Gastroesophageal sphincter (tissue), 4 donors: ENCODE results near the gene INPP5A. TPM values are rescaled to one million over a fixed set of nuclear protein-coding genes. Genes with fewer than 3 reads are reported as not detected.
A peak's percentile ranks its signal among the peaks of the same experiment; 100 is the strongest.
"Not testable (repeated sequence)": the region's sequence is repeated elsewhere in the genome, so short reads cannot be mapped to it uniquely, and the experiment has no call there.

Experiments used
- ATAC-seq: fragments of 150-250 bp; one replicate; pipeline ENCODE4 v1.9.1; 2016; ENCODE audit warnings: mild to moderate bottlenecking, moderate library complexity
- H3K27ac ChIP-seq, 4 donors: fragments of 200-600 bp; sonication (generic) in 3 of 4; 1 replicate in 3 of 4; 2 replicates in 1 of 4; pipeline ENCODE4 v1.5.1; 2016 to 2019
- H3K27me3 ChIP-seq: fragments of 200-600 bp; sonication (generic); one replicate; pipeline ENCODE4 v1.5.1; 2019
- H3K36me3 ChIP-seq, 2 donors: fragments of 200-600 bp; sonication (generic); one replicate each; pipeline ENCODE4 v1.5.1; 2019; ENCODE audit warnings: control low read depth in 1 of 2
- H3K4me1 ChIP-seq, 3 donors: fragments of 200-600 bp; sonication (generic); 1 replicate in 2 of 3; 2 replicates in 1 of 3; pipeline ENCODE4 v1.5.1; 2016 to 2019; ENCODE audit warnings: control low read depth in 2 of 3
- H3K4me3 ChIP-seq, 2 donors: fragments of 200-600 bp; sonication (generic); one replicate each; pipeline ENCODE4 v1.5.1; 2019; ENCODE audit warnings: mild to moderate bottlenecking in 1 of 2, moderate library complexity in 1 of 2
- H3K9me3 ChIP-seq, 3 donors: fragments of 200-600 bp; sonication (generic); one replicate each; pipeline ENCODE4 v1.5.1; 2017 to 2019; ENCODE audit warnings: control low read depth in 2 of 3
- CTCF ChIP-seq, 4 experiments: fragments of 200-600 bp in 2 of 4; fragments of 450-650 bp in 2 of 4; sonication (generic) in 1 of 4; IDR thresholded peaks; one replicate each; pipeline ENCODE4 v1.5.1; 2017 to 2019; ENCODE audit warnings: antibody characterized with exemption in 4 of 4, mild to moderate bottlenecking in 2 of 4, moderate library complexity in 2 of 4
- EP300 ChIP-seq: sonication (generic); formaldehyde crosslinking; IDR thresholded peaks from one replicate; pipeline ENCODE4 v1.6.1; 2017; ENCODE audit warnings: antibody characterized with exemption, mild to moderate bottlenecking
- POLR2A ChIP-seq, 2 donors: fragments of 450-650 bp; IDR thresholded peaks; one replicate each; pipeline ENCODE4 v1.6.1; 2017; ENCODE audit warnings: antibody characterized with exemption in 2 of 2, mild to moderate bottlenecking in 2 of 2, moderate library complexity in 1 of 2
- POLR2AphosphoS5 ChIP-seq: sonication (generic); formaldehyde crosslinking; IDR thresholded peaks from one replicate; pipeline ENCODE4 v1.6.1; 2017; ENCODE audit warnings: antibody characterized with exemption
- WGBS, 2 donors: methylation state at CpG; one replicate each; pipeline ENCODE4 v1.1.5; 2018; ENCODE audit warnings: low coverage in 1 of 2; 5-methylcytosine and 5-hydroxymethylcytosine counted together
- total RNA-seq, 4 donors: library from RNA; depleted of rRNA; stranded (reverse); fragments of >200 nt; gene quantifications; one replicate each; pipeline ENCODE4 v1.1.0, GENCODE V29; 2016

INPP5A gene
- total RNA-seq, 4 donors from 2014 or later: 111 to 288 (median 215) TPM

GRCh38 chr10:132596742-132597279 lies 59.2 kb downstream of the INPP5A start:
- no peak for ATAC-seq
- TF ChIP-seq CTCF (IDR thresholded peaks at IDR 0.05) (no peak), POLR2A (IDR thresholded peaks at IDR 0.05) (no peak)

GRCh38 chr10:132597654-132598053 lies 60.1 kb downstream of the INPP5A start:
- Histone ChIP-seq H3K27me3 (no peaks in the 10 kb centered on the region), H3K4me1 (peaks cover 0 to 97% (median 18%) of the 10 kb centered on the region in 3 donors), H3K27ac (peak overlapping the region; percentile 31 to 74 (median 66)), H3K4me3 (no peak overlapping the region), H3K9me3 (peaks cover 0 to 5% (median 0%) of the 10 kb centered on the region in 3 donors), H3K36me3 (no peaks in the 10 kb centered on the region)
- TF ChIP-seq EP300 (no peak), POLR2A (IDR thresholded peaks at IDR 0.05) (no peak), CTCF (IDR thresholded peaks at IDR 0.05) (no peak), POLR2AphosphoS5 (no peak)
- no peak for ATAC-seq
- 77 to 80% methylated on average over 8 to 15 of the region's 21 CpGs for WGBS, 2 donors

More at GRCh38 chr10:132596742-132597279, 59.2 kb downstream of the INPP5A start:
- Histone ChIP-seq H3K27ac (peak overlapping the region in 3 of 4 donors; percentile 60 to 88 (median 86)), H3K4me1 (peaks cover 0 to 97% (median 16%) of the 10 kb centered on the region in 3 donors), H3K9me3 (peaks cover 0 to 5% (median 0%) of the 10 kb centered on the region in 3 donors), H3K36me3 (no peaks in the 10 kb centered on the region), H3K27me3 (no peaks in the 10 kb centered on the region), H3K4me3 (no peak overlapping the region)
- WGBS, 2 donors: 88 to 90% methylated on average over 4 of the region's 21 CpGs

GRCh38 chr10:132599023-132599618 lies 61.5 kb downstream of the INPP5A start:
- H3K36me3 ChIP-seq, H3K9me3 ChIP-seq, H3K27me3 ChIP-seq, ATAC-seq, H3K4me3 ChIP-seq: not testable (repeated sequence)
- Histone ChIP-seq H3K27ac (peak overlapping the region; percentile 31 to 74 (median 66)), H3K4me1 (peaks cover 6 to 97% (median 31%) of the 10 kb centered on the region in 3 donors)
- 97 to 100% methylated on average over 4 to 6 of the region's 9 CpGs for WGBS, 2 donors

- Histone ChIP-seq H3K27me3 (no peaks in the 10 kb centered on the region), H3K27ac (peak overlapping the region in 3 of 4 donors; percentile 60 to 74 (median 73)), H3K4me3 (no peak overlapping the region), H3K36me3 (no peaks in the 10 kb centered on the region), H3K9me3 (peaks cover 0 to 5% (median 0%) of the 10 kb centered on the region in 3 donors), H3K4me1 (peaks cover 8 to 97% (median 28%) of the 10 kb centered on the region in 3 donors)
- ATAC-seq: no peak
- 100% methylated on average over 1 of the region's 3 CpGs; no CpG with 5 or more reads in 1 of the 2 donors for WGBS, 2 donors
- TF ChIP-seq POLR2AphosphoS5 (no peak), EP300 (no peak), POLR2A (IDR thresholded peaks at IDR 0.05) (no peak), CTCF (IDR thresholded peaks at IDR 0.05) (no peak)
These were observed 62.1 kb downstream of the INPP5A start for GRCh38 chr10:132599732-132600131.

- no peaks in the 10 kb centered on the region for H3K27me3 ChIP-seq
- 86 to 100% methylated on average over 1 to 2 of the region's 3 CpGs for WGBS, 2 donors
- no peaks in the 10 kb centered on the region for H3K36me3 ChIP-seq
- H3K9me3 ChIP-seq: peaks cover 0 to 5% (median 0%) of the 10 kb centered on the region in 3 donors
- TF ChIP-seq CTCF (IDR thresholded peaks at IDR 0.05) (no peak), POLR2A (IDR thresholded peaks at IDR 0.05) (no peak), EP300 (no peak)
- peaks cover 8 to 97% (median 30%) of the 10 kb centered on the region in 3 donors for H3K4me1 ChIP-seq
- peak overlapping the region in 3 of 4 donors; percentile 60 to 74 (median 73) for H3K27ac ChIP-seq
- ATAC-seq: no peak
- H3K4me3 ChIP-seq: no peak overlapping the region
These were observed 62.8 kb downstream of the INPP5A start for GRCh38 chr10:132600416-132600815.
